Stimulated activated CD4-positive, alpha-beta T cell treated with anti-CD3 and anti-CD28 coated beads, TNF-alpha, amount 100 ng/mL, for 1 hour (primary cell): ENCODE data around the gene PIGL.
"Not testable (repeated sequence)": the region's sequence is repeated elsewhere in the genome, so short reads cannot be mapped to it uniquely, and the experiment has no call there.

Source experiments
- DNase-seq, 3 donors: peaks; one replicate each; pipeline ENCODE4 v3.0.0-alpha.2; 2020; ENCODE audit warnings: low read depth in 3 of 3, low spot score in 1 of 3

PIGL gene

GRCh38 chr17:16217002-16217635 is at the start of gene PIGL:
PIGL (plus strand) TSS chr17:16217210; CDS start chr17:16217227, 17 bp downstream.
- DNase-seq, result peak; percentile 64 to 79 (median 77)

- no peak for DNase-seq
These were observed 45.4 kb upstream of the PIGL start for GRCh38 chr17:16171613-16172012.

GRCh38 chr17:16178836-16179235 is 38.2 kb upstream of the PIGL start:
- no peak for DNase-seq

- DNase-seq, result no peak
These were observed 35.4 kb upstream of the PIGL start for GRCh38 chr17:16181581-16181980.

GRCh38 chr17:16187642-16188041 is 29.4 kb upstream of the PIGL start:
- DNase-seq, result no peak

GRCh38 chr17:16189791-16190348 is 27.1 kb upstream of the PIGL start:
- no peak for DNase-seq

- no peak for DNase-seq
These were observed 26.2 kb upstream of the PIGL start for GRCh38 chr17:16190703-16191360.

- no peak for DNase-seq
These were observed 25.4 kb upstream of the PIGL start for GRCh38 chr17:16191604-16192003.

GRCh38 chr17:16194307-16194835 is 22.6 kb upstream of the PIGL start:
- DNase-seq, result not testable (repeated sequence)

GRCh38 chr17:16197276-16197675 is 19.7 kb upstream of the PIGL start:
- no peak for DNase-seq

GRCh38 chr17:16199093-16199492 is 17.9 kb upstream of the PIGL start:
- no peak for DNase-seq

- not testable (repeated sequence) for DNase-seq
These were observed 15.3 kb upstream of the PIGL start for GRCh38 chr17:16201693-16202131.

GRCh38 chr17:16202554-16203500 is 14.2 kb upstream of the PIGL start:
- not testable (repeated sequence) for DNase-seq

GRCh38 chr17:16204763-16205162 is 12.2 kb upstream of the PIGL start:
- not testable (repeated sequence) for DNase-seq

GRCh38 chr17:16211590-16211989 is 5.4 kb upstream of the PIGL start:
- no peak for DNase-seq

GRCh38 chr17:16212793-16213192 is 4.2 kb upstream of the PIGL start:
- DNase-seq, result no peak

GRCh38 chr17:16214190-16215001 is 2.6 kb upstream of the PIGL start:
- no peak for DNase-seq

- no peak for DNase-seq
These were observed 2.1 kb upstream of the PIGL start for GRCh38 chr17:16215002-16215272.

- DNase-seq, result peak; percentile 69 to 78 (median 69)
These were observed 1.6 kb upstream of the PIGL start, which contains the start of gene NCOR1 for GRCh38 chr17:16215273-16215964. NCOR1 (minus strand) TSS chr17:16215534; CDS start chr17:16194569, 20,965 bp downstream.

GRCh38 chr17:16215965-16216316 is 1.1 kb upstream of the PIGL start:
- no peak for DNase-seq
